Progenitor cell of endocrine pancreas (in vitro differentiated cells): ENCODE results near the gene AP3M1. TPM values are rescaled to one million over a fixed set of nuclear protein-coding genes. Genes with fewer than 3 reads are reported as not detected.

Experiments
- DNase-seq: peaks from one replicate; pipeline ENCODE4 v3.0.0; 2021; ENCODE audit warnings: low spot score; ENCODE audit not compliant: unreplicated experiment
- H3K27ac Mint-ChIP-seq: 2 replicates; pipeline ENCODE4 v1.8.0; 2021; ENCODE audit warnings: mild to moderate bottlenecking, moderate library complexity, mixed read lengths
- H3K27me3 Mint-ChIP-seq: 2 replicates; pipeline ENCODE4 v1.8.0; 2021; ENCODE audit warnings: mixed read lengths
- H3K36me3 Mint-ChIP-seq: 2 replicates; pipeline ENCODE4 v1.8.0; 2022; ENCODE audit warnings: mixed read lengths; ENCODE audit not compliant: insufficient read depth
- H3K4me1 Mint-ChIP-seq: 2 replicates; pipeline ENCODE4 v1.8.0; 2021; ENCODE audit warnings: low read depth, mixed read lengths
- H3K4me3 Mint-ChIP-seq: 2 replicates; pipeline ENCODE4 v1.8.0; 2021; ENCODE audit warnings: low read depth, mild to moderate bottlenecking, moderate library complexity, mixed read lengths
- H3K9me3 Mint-ChIP-seq: 2 replicates; pipeline ENCODE4 v1.8.0; 2021; ENCODE audit warnings: low read depth, mixed read lengths
- CTCF ChIP-seq: fragments of 200-600 bp; sonication (generic); IDR thresholded peaks from one replicate; pipeline ENCODE4 v1.5.0; 2021; ENCODE audit warnings: antibody characterized with exemption, mild to moderate bottlenecking; ENCODE audit not compliant: unreplicated experiment
- total RNA-seq: library from RNA; stranded (reverse); gene quantifications from 2 replicates; pipeline ENCODE4 v1.2.1, GENCODE V29; 2021

AP3M1 gene
- total RNA-seq, 1 donor from 2014 or later: 51.7 TPM

GRCh38 chr10:74072503-74072902, 78.1 kb downstream of the AP3M1 start:
- no peak for TF ChIP-seq CTCF
- Mint-ChIP-seq H3K27me3 (no peaks in the 10 kb centered on the region), H3K4me3 (no peak overlapping the region), H3K36me3 (peaks cover 11% of the 10 kb centered on the region), H3K9me3 (no peaks in the 10 kb centered on the region), H3K4me1 (peaks cover 3% of the 10 kb centered on the region), H3K27ac (no peak overlapping the region)
- no peak for DNase-seq

DNA sequence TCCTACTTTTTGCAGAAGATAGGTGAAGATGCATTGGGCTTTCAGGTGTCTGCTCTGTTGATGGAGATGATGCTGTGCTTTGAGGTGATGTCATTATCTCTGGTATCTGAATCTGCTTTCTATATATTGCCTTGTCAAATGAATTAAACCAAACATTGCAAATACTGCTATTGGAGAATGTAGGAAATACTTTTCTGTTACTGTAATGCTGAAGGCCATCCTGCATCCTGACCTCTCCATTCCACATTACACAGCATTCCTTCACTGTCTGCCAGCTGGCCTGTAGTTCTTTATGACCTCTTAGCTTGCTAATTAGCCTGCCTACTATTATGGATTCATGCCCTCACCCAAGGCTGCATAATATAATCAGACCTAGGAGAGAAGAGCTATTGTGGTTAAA, 79.5 kb downstream of the AP3M1 start:
- Mint-ChIP-seq H3K27me3 (no peaks in the 10 kb centered on the region), H3K4me3 (no peak overlapping the region), H3K9me3 (no peaks in the 10 kb centered on the region), H3K36me3 (peaks cover 10% of the 10 kb centered on the region), H3K4me1 (no peaks in the 10 kb centered on the region), H3K27ac (no peak overlapping the region)
- TF ChIP-seq CTCF: no peak
- DNase-seq: no peak

Other genes starting within 250 kb of the AP3M1 start
- 0.38 and 0.93 TPM in 2 replicates for gene PLAU, start 239.7 kb downstream of the AP3M1 start, total RNA-seq
- 107 and 116 TPM in 2 replicates for gene VCL, start 152.7 kb downstream of the AP3M1 start, total RNA-seq
- gene ADK, start 393 bp upstream of the AP3M1 start, total RNA-seq: 20.7 and 24.4 TPM in 2 replicates